ENCODE measurements around the gene S100A4. TPM values are rescaled to one million over a fixed set of nuclear protein-coding genes. Genes with fewer than 3 reads are reported as not detected.
A peak's percentile ranks its signal among the peaks of the same experiment; 100 is the strongest.
"Not testable (repeated sequence)": the region's sequence is repeated elsewhere in the genome, so short reads cannot be mapped to it uniquely, and the experiment has no call there.

The S100A4 gene
- total RNA-seq (ENCODE audit: unreplicated experiment) = 4.7 TPM
- long read RNA-seq, partial matches to known transcripts = 0 of 4 reads
- long read RNA-seq, other reads (novel, unspliced or antisense) = 0 of 4 reads

DNA sequence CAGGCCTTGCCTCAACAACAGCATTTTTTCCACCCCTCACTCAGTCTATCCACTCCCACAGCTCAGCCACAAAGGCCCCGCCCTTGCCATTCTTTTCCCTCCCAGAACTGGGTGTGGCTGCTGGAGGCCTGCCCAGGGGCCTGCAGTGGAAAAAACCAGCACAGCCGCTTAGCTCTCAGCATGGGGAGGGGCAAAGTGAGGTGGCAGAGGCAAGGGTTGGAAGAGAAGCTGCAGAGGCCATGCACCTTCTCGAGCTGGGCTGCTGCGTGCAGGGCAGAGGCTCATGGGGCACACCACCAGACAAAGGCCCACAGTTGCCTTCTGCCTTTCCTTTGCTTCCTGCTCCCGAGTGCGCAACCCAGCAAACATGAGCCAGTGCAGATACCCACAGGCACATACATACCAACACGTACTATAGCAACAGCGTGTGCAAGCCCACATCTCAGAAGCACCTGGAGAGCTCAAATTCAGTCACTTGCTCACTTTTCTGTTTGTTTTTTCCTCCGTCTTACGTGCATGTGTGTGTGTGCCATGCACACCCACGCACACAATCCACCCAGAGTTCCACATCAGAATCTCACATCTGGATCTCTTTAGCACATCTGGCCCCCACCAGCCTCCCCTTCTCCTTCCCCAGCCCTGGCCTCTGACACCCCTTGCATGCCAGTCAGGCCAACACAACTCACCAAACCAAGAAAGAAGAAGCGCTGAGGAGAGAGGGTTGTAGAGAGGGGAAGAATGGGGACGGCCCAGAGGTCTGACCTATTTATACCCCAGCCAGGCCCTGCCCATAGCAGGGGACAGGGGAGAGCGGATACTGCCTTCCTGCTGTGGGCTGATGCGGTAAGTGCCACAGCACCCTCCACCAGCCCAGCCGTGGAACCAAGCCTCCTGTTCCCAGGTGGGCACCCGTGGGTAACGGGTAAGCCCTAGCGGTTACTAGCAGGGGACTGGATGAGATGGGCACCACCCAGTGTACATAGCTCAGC lies at the start of gene S100A4:
Gene S100A4 (minus strand): TSS at position 740 of the 989 bp plus-strand sequence. CDS start 1,012 bp downstream, outside the sequence.
- H3K27me3 Mint-ChIP-seq (ENCODE audit: unreplicated experiment) = peaks cover 10% of the 10 kb centered on the region
- no peak for TF ChIP-seq CTCF (IDR thresholded peaks at IDR 0.05; ENCODE audit: partially characterized antibody, unreplicated experiment)
- peaks cover 7% of the 10 kb centered on the region for H3K9me3 Mint-ChIP-seq (ENCODE audit: unreplicated experiment)
- peak within 1 kb of the TSS; percentile 85 for H3K27ac Mint-ChIP-seq (ENCODE audit: unreplicated experiment)
- no peaks in the 10 kb centered on the region for H3K36me3 Mint-ChIP-seq (ENCODE audit: unreplicated experiment)
- peak; percentile 77 for DNase-seq
- peaks cover 15% of the 10 kb centered on the region for H3K4me1 Mint-ChIP-seq (ENCODE audit: low read depth, unreplicated experiment)
- H3K4me3 Mint-ChIP-seq (ENCODE audit: unreplicated experiment) = peak within 1 kb of the TSS; percentile 52

GRCh38 chr1:153592748-153593147 lies 47.1 kb upstream of the S100A4 start:
- Mint-ChIP-seq H3K4me1 (ENCODE audit: low read depth, unreplicated experiment) (peaks cover 6% of the 10 kb centered on the region), H3K9me3 (ENCODE audit: unreplicated experiment) (no peaks in the 10 kb centered on the region), H3K27me3 (ENCODE audit: unreplicated experiment) (no peaks in the 10 kb centered on the region), H3K36me3 (ENCODE audit: unreplicated experiment) (no peaks in the 10 kb centered on the region), H3K27ac (ENCODE audit: unreplicated experiment) (peak overlapping the region; percentile 25), H3K4me3 (ENCODE audit: unreplicated experiment) (no peak overlapping the region)
- DNase-seq = no peak
- TF ChIP-seq CTCF (IDR thresholded peaks at IDR 0.05; ENCODE audit: partially characterized antibody, unreplicated experiment) = no peak

DNA sequence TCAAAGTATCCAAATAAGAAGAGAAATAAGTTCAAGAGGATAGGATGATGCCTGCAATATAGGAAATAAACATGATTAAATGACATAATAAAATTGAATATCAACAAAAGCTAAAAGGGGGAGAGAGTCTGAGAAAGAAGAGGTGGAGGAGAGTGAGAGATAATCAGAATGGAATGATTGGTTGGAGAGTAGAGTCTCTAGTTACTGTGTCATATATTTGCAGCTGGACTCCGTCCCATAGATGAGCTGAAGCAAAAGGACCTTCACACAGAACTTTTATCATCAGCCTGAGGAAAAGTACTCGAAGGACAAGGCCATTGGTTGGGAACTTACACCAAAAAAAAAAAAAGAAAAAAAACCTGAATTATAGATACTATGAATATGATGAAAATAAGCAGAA lies 42.9 kb upstream of the S100A4 start:
- no peak for TF ChIP-seq CTCF (IDR thresholded peaks at IDR 0.05; ENCODE audit: partially characterized antibody, unreplicated experiment)
- Mint-ChIP-seq H3K4me1 (ENCODE audit: low read depth, unreplicated experiment) (peaks cover 22% of the 10 kb centered on the region), H3K9me3 (ENCODE audit: unreplicated experiment) (peaks cover 1% of the 10 kb centered on the region), H3K36me3 (ENCODE audit: unreplicated experiment) (no peaks in the 10 kb centered on the region), H3K27ac (ENCODE audit: unreplicated experiment) (no peak overlapping the region), H3K27me3 (ENCODE audit: unreplicated experiment) (no peaks in the 10 kb centered on the region), H3K4me3 (ENCODE audit: unreplicated experiment) (no peak overlapping the region)
- DNase-seq = no peak

GRCh38 chr1:153588033-153588432 lies 42.4 kb upstream of the S100A4 start:
- not testable (repeated sequence) for H3K9me3 Mint-ChIP-seq (ENCODE audit: unreplicated experiment); DNase-seq; H3K27me3 Mint-ChIP-seq (ENCODE audit: unreplicated experiment); H3K27ac Mint-ChIP-seq (ENCODE audit: unreplicated experiment); H3K36me3 Mint-ChIP-seq (ENCODE audit: unreplicated experiment); H3K4me3 Mint-ChIP-seq (ENCODE audit: unreplicated experiment)
- H3K4me1 Mint-ChIP-seq (ENCODE audit: low read depth, unreplicated experiment) = peaks cover 22% of the 10 kb centered on the region

DNA sequence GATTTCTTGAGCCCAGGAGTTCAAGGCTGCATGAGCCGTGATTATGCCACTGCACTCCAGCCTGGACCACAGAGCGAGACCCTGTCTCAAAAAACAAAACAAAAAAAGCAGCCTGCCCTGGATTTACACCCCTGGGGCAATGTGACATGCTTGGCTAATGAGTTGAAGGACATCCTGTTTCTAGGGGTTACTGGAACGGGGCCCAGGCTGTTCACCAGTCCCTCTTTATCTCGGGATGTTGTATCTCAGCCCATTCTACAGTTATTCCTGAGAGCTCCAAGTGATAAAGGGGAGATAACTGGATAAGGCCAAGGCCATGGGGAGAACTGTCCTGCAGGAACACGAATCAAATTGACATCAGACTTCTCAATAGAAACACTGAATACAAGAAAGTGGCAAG lies 41.7 kb upstream of the S100A4 start:
- H3K4me3 Mint-ChIP-seq (ENCODE audit: unreplicated experiment) = no peak overlapping the region

More for the DNA sequence above, 41.7 kb upstream of the S100A4 start:
- H3K27ac Mint-ChIP-seq (ENCODE audit: unreplicated experiment) = no peak overlapping the region
- no peaks in the 10 kb centered on the region for H3K27me3 Mint-ChIP-seq (ENCODE audit: unreplicated experiment)
- no peak for TF ChIP-seq CTCF (IDR thresholded peaks at IDR 0.05; ENCODE audit: partially characterized antibody, unreplicated experiment)
- no peak for DNase-seq
- no peaks in the 10 kb centered on the region for H3K36me3 Mint-ChIP-seq (ENCODE audit: unreplicated experiment)
- peaks cover 1% of the 10 kb centered on the region for H3K9me3 Mint-ChIP-seq (ENCODE audit: unreplicated experiment)
- H3K4me1 Mint-ChIP-seq (ENCODE audit: low read depth, unreplicated experiment) = peaks cover 17% of the 10 kb centered on the region
